RWPE1 (cell line): ENCODE results near the gene LYL1.

Source experiments
- CTCF ChIA-PET: fragments of 350-600 bp; sonication (Branson Sonifier 250); formaldehyde crosslinking; extraction: SDS; loops from one replicate; lab custom pipeline; 2021; lab: Yijun Ruan, JAX
- POLR2A ChIA-PET: fragments of 400-600 bp; formaldehyde crosslinking; extraction: SDS; loops from one replicate; lab custom pipeline; 2020; ENCODE audit warnings: antibody characterized with exemption; ENCODE audit not compliant: low non-redundant PET; lab: Yijun Ruan, JAX
- DNase-seq: peaks from one replicate; pipeline ENCODE4 v3.0.0; 2012; ENCODE audit warnings: low spot score
- H3K27ac ChIP-seq: fragments of 450-650 bp; 2 replicates; pipeline ENCODE4 v1.5.1; 2017
- TF ChIP-seq, protein P1 (sequence below): fragments of 450-650 bp; conservative IDR thresholded peaks from 2 replicates; pipeline ENCODE4 v1.5.1; 2017; ENCODE audit warnings: low read depth, mild to moderate bottlenecking

LYL1 gene

DNA sequence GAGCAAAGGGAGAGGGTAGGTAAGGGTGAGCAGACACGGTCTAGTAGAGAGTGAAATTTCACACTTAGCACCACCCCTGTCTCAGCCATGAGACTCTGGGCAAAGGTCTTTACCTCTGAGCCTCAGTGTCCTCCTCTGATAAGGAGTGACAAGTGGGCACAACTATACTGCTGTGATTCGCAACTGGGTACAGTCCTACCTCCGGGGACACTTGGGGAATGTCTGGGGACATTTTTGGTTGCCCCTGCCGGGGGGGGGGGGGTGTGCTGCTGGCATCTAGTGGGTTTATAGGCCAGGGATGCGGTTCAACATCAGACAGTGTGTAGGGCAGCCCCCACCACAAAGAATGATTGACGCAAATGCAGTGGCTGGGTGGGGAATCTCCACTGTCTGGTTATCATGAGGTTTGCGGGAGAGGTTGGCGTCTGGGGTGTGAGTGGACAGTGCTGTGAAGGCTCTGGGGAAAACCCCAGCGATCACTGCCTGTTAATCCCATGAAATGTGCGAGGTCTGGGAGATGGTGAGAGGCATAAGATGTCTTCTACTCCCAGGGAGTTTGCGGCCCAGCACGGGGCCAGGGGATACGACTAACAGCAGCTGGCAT lies 19.7 kb upstream of the LYL1 start:
- DNase-seq = no peak
- POLR2A ChIA-PET = no interaction called here
- CTCF ChIA-PET = interaction anchor here (1.1 kb wide), 1 partner anchor 28 kb away, joined by 3 read pairs; no protein-coding TSS in a partner anchor
- TF ChIP-seq, protein P1, sequence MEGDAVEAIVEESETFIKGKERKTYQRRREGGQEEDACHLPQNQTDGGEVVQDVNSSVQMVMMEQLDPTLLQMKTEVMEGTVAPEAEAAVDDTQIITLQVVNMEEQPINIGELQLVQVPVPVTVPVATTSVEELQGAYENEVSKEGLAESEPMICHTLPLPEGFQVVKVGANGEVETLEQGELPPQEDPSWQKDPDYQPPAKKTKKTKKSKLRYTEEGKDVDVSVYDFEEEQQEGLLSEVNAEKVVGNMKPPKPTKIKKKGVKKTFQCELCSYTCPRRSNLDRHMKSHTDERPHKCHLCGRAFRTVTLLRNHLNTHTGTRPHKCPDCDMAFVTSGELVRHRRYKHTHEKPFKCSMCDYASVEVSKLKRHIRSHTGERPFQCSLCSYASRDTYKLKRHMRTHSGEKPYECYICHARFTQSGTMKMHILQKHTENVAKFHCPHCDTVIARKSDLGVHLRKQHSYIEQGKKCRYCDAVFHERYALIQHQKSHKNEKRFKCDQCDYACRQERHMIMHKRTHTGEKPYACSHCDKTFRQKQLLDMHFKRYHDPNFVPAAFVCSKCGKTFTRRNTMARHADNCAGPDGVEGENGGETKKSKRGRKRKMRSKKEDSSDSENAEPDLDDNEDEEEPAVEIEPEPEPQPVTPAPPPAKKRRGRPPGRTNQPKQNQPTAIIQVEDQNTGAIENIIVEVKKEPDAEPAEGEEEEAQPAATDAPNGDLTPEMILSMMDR = no peak
- peak overlapping the region; percentile 87 for H3K27ac ChIP-seq

DNA sequence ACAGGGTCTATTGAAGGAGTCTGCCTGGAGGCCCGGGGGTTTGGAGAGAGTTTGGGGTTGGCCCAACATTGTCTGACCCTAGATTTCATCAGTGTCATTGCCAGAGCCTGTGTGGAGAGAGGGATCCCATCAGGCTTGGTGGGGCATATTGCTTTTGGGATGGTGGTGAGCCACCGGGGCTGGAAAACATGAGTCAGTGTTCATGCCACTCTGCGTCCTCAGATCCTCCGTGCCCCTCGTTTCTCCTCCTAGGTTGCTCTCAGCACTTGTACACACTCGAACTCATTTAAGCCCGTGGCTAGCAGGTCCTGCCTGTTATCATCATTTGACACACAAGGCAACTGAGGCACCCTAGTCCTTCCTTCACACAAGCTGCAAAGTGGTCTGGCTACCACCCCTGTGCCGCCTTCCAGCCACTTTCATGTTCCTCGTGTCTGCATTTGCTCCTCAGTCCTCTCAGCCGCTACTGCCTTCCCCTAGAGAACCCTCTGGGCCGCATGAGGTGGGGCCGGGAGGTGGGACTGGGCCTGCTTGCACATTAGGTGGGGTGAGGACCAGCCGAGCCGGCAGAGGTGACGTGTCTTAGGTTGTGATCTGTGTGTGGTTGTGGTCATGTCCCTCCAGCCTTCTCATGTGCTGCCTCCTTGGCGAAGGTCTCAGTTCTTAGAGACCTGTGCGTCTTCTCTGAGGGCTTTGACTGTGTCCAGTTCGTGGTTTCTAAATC lies 19.1 kb upstream of the LYL1 start:
- ChIA-PET POLR2A (no interaction called here), CTCF (no interaction called here)
- TF ChIP-seq, protein P1 = no peak
- DNase-seq = no peak
- peak overlapping the region; percentile 87 for H3K27ac ChIP-seq

DNA sequence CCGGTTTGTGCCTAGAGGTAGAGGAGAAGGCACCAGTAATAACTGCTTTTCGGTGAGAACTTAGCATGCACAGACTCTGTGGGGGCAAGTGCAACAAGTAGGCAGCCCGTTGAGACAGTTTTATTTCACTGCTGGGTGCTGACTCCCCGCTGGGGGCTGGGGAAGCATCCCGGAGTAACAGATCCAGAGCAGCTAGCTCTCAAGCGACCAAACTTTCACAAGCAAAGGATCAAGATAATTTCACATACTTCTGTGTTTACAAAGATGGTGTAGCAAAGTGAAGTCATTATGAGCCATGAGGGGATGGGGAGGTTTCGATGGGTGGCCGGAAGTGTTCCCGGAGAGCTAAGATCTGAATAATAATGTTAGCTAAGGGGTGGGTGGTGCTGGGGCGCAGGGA lies 18.2 kb upstream of the LYL1 start:
- CTCF ChIA-PET = interaction anchor here (0.5 kb wide), 1 partner anchor 273 kb away, joined by 4 read pairs; no protein-coding TSS in a partner anchor

DNA sequence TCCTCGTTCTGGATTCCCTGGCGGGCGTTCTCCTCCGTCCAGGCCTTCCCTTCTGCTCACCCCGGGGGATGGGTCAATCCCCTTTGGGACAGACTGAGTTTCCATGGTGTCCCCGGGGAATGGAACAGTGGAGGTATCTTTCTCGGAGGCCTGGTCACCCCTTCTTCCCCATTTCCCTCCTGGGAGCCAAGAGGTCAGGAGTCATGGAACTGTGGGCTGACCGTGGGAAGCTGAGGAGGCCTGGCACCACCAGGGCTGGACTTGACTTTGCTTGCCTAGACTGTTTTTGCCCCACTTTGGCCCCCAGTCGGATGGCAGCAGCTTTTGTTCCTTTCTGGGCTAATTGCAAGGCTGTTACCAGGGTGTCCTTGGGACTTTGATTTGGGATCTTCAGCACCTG lies 17.4 kb upstream of the LYL1 start:
- ChIA-PET POLR2A (interaction anchor here (0.6 kb wide), 1 partner anchor 51 kb away, joined by 3 read pairs; no protein-coding TSS in a partner anchor), CTCF (no interaction called here)
- TF ChIP-seq, protein P1 = no peak
- DNase-seq = no peak
- H3K27ac ChIP-seq = peak overlapping the region; percentile 87

More for the DNA sequence above, 18.2 kb upstream of the LYL1 start:
- POLR2A ChIA-PET = no interaction called here
- H3K27ac ChIP-seq = peak overlapping the region; percentile 87
- DNase-seq = no peak
- TF ChIP-seq, protein P1 = no peak

DNA sequence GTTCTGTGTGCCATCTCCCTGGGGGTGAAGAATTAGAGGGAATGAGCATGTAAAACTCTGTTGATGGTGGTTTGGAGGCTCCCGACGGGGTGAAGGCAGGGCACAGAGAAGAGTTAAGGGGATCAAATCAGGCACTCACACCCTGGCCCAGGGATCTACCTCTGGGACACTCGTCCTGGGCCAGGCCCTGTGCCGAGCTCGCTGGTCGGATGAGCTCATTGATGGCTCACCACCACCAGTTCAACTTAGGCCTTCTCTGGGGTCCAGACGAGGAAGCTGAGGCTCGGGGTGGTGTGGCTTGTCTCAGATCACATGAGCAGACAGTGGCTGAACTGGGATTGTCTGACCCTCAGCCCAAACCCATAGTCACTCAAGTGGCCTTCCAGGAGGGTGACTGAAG lies 17.0 kb upstream of the LYL1 start:
- ChIA-PET POLR2A (interaction anchor here (0.6 kb wide), 1 partner anchor 51 kb away, joined by 3 read pairs; no protein-coding TSS in a partner anchor), CTCF (no interaction called here)
- H3K27ac ChIP-seq = peak overlapping the region; percentile 87
- TF ChIP-seq, protein P1 = no peak
- no peak for DNase-seq

DNA sequence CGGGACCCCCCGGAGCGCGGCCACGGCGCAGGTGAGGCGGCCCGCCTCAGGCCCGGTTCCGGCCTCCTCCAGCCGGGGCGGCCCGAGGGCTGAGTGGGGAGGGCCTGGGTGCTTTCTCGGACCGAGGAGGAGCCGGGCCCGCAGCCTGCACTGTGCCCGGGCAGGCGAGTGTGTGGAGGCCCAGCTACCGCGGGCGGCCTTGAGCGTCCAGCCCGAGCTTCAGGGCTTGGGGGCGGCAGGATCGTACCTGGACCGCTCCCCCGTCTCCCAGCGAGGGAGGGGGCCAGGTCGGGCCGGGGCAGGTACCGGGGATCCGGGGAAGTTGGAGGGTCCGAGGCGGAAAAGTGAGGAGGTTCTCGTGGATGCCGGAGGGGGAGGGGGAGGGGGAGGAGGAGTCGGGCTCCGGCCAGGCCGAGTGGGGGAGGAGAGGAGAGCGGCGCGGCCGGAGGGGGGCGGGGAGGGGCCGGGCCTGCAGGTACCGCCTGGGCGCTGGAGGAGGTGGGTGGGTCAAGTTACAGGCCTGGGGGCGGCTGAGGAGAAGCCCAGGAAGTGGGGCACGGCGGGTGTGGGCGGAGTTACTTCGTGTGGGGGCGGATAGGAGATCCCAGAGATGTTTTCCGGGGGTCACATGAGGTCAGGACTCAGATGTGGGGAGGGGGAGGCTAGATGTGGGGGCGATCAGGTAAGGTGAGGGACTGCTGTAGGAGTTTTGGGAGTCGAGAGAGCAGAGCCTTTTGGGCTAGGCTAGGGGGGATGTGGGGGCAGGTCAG lies 16.0 kb upstream of the LYL1 start:
- peak; percentile 76 for DNase-seq
- CTCF ChIA-PET = interaction anchor here (1.2 kb wide), 1 partner anchor 9 kb away, joined by 5 read pairs; no protein-coding TSS in a partner anchor
- POLR2A ChIA-PET = interaction anchor here (1.0 to 1.5 kb wide), 3 partner anchors 14 to 34 kb away, joined by 3 to 8 read pairs (median 5); partner anchors contain the start of genes IER2 and STX10
- TF ChIP-seq, protein P1 = no peak
- H3K27ac ChIP-seq = peak overlapping the region; percentile 87
